SIG-M5 treated with dmso at 0.1 percent for 504 hours (cell line): ENCODE measurements around the gene TMEM44.
"Not testable (repeated sequence)": the region's sequence is repeated elsewhere in the genome, so short reads cannot be mapped to it uniquely, and the experiment has no call there.

Experiments used
- DNase-seq: peaks from one replicate; lab custom pipeline; 2025; ENCODE audit not compliant: unreplicated experiment; lab: John Stamatoyannopoulos, UW

Gene TMEM44

DNA sequence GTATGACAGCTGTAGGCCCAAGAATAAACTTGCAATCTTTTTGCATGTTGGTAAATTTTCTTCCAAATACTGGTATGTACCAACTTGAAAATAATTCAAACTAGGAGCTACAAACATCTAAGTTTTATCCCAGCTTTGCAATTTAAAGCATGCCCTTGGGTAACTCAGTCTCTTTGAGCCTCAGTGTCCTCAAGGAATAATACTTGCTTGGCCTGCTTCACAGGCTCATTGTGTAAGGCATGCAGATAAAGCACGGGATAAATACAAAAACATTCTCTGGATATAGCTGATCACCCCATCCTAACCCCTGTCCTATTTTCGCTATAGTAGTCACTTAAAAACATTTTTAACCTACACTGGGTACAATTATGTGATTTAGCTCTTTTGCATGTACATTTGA is 9.6 kb upstream of the TMEM44 start:
- no peak for DNase-seq

- DNase-seq: no peak
Observed at GRCh38 chr3:194640829-194641228, 7.6 kb upstream of the TMEM44 start.

- DNase-seq: no peak
Observed at GRCh38 chr3:194638991-194639605, 5.9 kb upstream of the TMEM44 start.

DNA sequence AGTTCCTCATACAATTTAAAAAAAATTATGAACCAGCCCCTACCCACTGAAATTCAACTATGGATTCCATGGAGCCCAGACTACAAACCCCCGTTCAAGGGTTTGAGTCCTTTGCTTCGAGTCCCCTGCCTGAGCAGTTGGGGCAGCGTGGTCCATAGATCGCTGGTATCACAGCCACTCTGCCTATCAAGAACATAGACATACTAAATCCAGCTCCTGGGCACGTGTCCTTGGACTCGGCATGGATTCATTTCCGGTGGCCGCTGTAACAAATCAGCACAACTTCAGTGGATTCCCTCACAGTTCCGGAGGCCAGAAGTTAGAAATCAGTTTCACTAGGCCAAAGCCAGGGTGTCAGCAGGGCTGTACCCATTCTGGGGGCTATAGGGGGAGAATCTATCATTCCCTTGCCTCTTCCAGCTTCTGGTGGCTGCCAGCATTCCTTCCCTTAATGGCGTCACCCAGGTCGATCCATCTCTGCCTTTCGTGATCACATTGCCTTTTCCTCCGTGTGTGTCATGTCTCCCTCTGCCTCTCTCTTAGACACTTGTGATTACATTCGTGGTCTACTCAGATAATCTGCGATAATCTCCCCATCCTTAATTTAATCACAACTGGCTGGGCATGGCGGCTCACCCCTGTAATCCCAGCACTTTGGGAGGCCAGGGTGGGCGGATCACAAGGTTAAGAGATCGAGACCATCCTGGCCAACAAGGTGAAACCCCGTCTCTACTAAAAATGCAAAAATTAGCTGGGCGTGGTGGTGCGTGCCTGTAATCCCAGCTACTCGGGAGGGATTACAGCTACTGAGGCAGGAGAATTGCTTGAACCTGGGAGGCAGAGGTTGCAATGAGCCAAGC is 4.6 kb upstream of the TMEM44 start:
- DNase-seq: no peak

GRCh38 chr3:194637066-194637465 is 3.8 kb upstream of the TMEM44 start:
- DNase-seq: no peak

DNA sequence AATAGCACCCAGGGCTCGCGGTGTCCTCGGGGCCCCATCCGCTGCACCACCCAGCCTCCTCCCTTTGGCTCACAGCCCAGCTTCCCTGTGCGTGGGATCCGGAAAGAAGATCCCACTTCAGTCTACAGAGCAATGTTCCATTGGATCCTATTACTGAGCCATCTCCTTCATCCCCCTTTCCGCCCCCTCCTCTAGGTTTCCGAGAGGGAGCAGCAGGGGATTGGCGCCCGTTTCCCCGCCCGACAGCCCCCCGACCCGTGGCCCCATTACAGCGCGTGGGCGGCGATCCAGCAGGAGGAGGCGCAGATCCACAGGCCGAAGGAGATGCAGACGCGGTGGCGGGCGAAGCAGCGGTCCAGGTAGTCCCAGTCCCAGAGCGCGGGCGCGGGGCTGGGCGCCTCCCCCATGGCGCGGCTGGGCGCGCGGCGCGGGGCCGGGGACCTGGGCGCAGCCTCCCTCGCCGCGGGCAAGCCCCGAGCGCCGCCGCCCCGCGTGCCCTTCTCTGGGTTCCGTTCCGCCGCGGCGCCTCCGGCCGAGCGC is 340 bp downstream of the TMEM44 start:
- DNase-seq: no peak

- DNase-seq: no peak
Observed at GRCh38 chr3:194632226-194632808, 902 bp downstream of the TMEM44 start.

GRCh38 chr3:194631696-194632095 is 1.5 kb downstream of the TMEM44 start:
- no peak for DNase-seq

GRCh38 chr3:194630681-194631080 is 2.5 kb downstream of the TMEM44 start:
- not testable (repeated sequence) for DNase-seq

- DNase-seq: no peak
Observed at GRCh38 chr3:194624956-194625355, 8.3 kb downstream of the TMEM44 start.

DNA sequence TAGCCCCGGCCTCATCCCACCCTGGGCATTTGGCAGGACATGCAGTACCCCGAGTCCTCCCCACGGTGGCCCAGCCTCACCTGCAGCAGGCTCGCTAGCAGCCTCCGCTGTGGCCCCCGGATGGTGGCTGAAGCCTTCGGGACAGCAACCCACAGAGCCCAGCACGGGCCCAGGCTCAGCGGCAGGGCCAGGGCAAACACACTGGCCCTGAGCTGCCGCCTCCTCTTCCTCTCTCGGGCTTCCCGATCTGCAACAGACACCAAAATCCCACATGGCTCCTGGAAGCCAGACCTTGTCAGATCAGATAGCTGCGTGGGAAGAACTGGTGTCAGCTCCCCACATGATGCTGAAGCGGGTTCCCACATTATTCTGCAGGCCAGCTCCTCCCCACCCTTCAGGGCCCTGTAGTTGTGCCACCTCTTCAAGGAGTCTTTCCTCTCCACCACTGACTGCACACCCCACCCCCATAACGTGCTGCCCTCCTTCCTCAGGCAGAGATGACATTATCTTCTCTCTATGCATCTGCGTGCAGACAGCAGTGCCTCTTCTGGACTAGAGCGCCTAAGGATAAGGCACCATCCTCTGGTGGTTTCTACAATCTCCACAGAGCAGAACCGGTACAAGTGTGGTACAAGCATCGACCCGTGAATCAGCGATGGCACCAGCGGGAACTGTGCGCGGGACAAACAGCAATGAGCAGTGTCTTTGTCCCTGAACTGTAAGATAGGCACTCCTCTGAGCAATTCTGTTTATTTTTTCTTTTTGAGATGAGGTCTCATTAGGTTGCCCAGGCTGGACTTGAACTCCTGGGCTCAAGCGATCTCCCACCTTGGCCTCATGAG is 9.5 kb downstream of the TMEM44 start:
- DNase-seq: no peak

DNA sequence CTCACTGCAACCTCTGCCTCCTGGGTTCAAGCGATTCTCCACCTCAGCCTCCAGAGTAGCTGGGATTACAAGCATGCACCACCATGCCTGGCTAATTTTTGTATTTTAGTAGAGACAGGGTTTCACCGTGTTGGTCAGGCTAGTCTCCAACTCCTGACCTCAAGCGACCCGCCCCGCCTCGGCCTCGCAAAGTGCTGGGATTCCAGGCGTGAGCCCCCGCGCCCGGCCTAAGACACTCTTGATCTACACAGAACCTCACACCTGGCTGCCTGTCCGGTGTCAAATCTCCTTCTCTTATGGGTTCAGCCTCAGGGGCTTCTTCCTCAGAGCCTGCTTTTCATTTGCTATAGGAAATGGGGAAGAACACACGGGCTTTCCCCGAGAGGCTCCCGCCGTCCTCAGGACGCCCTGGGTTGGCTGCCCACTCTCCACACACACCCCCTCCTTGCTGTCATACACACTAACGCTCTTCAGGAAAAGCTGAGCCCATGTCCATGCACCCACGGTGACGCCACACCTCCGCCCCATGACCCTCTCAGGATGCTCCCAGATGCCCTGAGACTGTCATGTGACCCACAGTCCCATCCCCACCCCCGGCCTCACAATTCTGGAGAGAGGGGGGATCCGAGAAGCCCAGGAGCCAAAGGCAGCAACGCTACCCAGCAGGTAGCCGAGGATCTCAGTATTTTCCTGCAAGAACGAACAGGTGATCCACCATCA is 10.4 kb downstream of the TMEM44 start:
- no peak for DNase-seq

DNA sequence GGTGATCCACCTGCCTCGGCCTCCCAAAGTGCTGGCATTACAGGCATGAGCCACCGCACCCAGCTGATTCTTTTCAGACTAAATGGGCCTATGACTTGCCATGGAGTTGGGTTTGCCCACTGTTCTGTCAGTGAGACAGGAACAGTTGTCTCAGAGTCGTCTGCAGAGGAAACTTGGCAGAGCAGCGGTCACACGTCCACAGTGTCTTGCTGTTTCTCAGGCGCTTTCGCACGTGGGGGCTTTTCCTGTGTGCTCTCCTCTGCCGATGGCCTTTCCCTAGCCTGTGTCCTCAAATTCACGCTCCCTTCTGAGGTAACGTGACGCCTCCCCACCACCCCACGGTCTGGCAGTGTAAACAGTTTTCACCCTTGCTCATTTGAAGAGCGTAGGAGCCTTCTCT is 11.3 kb downstream of the TMEM44 start:
- DNase-seq: no peak

DNA sequence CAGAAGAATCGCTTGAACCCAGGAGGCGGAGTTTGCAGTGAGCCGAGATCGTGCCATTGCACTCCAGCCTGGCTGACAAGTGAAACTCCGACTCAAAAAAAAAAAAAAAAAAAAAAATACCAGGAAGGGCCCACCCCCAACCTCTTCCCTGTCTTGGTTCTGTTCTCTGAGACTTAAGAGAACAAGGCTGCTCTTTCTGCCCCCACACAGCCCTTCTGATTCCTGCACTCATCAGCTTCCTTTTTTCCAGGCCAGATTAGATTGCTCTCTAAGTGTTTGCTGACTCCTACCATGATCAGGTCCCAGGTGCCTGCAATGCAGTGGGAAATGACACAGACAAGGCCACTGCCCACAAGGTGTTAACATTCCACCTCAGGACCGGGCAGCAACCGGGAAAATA is 13.0 kb downstream of the TMEM44 start:
- no peak for DNase-seq

GRCh38 chr3:194619741-194620140 is 13.5 kb downstream of the TMEM44 start:
- no peak for DNase-seq

DNA sequence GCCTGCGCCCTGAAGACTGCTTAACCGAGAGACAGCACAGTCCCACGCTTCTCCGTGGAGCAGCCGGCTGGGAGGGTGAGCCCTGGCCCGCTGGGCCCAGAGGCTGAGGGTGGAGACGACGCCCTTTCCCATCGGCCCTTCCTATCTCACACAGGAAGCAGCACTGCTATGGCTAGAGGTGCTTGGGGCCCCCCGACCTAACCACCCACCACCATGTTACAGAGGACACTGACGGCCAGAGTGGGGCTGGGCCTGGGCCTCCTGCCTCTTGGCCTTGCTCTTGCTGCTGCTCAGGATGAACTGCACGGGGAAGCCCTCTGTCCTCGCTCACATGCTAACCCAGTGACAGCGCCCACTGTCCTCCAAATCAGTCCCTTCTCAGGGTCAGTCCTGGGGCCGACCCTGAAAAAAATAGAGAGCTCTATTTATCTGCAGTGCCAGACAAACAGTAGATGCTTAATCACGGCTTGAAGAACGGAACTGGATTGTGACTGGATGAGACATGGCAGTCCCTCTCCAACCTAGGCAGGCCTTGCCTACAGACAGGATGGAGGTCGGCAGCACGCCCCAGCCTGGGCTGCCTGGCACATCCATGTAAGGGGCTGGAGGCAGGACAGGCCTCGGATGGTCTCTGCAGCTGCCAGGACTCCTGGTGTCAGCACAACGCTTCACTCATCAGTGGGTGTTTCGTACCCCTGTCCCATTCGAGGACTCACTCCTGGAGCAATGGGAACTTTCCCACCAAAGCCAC is 14.2 kb downstream of the TMEM44 start:
- DNase-seq: no peak

DNA sequence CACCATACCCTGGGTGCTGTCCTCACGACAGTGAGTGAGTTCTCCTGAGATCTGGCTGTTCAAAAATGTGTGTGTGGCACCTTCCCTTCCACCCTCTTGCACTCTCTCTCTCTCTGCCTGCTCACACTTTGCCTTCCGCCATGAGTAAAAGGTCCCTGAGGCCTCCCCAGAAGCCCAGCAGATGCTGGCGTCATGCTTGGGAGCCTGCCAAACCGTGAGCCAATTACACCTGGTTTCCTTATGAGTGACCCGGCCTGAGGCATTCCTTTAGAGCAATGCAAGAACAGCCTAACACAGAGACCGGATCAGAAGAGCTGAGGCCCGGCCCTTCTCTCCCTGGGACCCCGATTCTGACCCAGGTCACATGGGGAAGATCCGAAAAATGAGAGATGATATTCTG is 15.4 kb downstream of the TMEM44 start:
- DNase-seq: no peak

- DNase-seq: no peak
Observed at GRCh38 chr3:194617143-194617671, 16.0 kb downstream of the TMEM44 start.

GRCh38 chr3:194615226-194615625 is 18.0 kb downstream of the TMEM44 start:
- DNase-seq: no peak
